ENCODE data around the gene AKNA. TPM values are rescaled to one million over a fixed set of nuclear protein-coding genes. Genes with fewer than 3 reads are reported as not detected.

The AKNA gene
- total RNA-seq, 1 donor from 2014 or later: 14.6 TPM

- TF ChIP-seq CTCF (conservative IDR thresholded peaks at IDR 0.05; ENCODE audit: low read depth, low read length): no peak
- no peak overlapping the region for H3K4me3 ChIP-seq (ENCODE audit: low read depth, low read length)
- DNase-seq (ENCODE audit: low read depth): no peak
Measured at GRCh38 chr9:114341991-114342390, 45.8 kb downstream of the AKNA start.

GRCh38 chr9:114341152-114341830, 46.5 kb downstream of the AKNA start:
- DNase-seq (ENCODE audit: low read depth): no peak
- TF ChIP-seq CTCF (conservative IDR thresholded peaks at IDR 0.05; ENCODE audit: low read depth, low read length): no peak
- no peak overlapping the region for H3K4me3 ChIP-seq (ENCODE audit: low read depth, low read length)

DNA sequence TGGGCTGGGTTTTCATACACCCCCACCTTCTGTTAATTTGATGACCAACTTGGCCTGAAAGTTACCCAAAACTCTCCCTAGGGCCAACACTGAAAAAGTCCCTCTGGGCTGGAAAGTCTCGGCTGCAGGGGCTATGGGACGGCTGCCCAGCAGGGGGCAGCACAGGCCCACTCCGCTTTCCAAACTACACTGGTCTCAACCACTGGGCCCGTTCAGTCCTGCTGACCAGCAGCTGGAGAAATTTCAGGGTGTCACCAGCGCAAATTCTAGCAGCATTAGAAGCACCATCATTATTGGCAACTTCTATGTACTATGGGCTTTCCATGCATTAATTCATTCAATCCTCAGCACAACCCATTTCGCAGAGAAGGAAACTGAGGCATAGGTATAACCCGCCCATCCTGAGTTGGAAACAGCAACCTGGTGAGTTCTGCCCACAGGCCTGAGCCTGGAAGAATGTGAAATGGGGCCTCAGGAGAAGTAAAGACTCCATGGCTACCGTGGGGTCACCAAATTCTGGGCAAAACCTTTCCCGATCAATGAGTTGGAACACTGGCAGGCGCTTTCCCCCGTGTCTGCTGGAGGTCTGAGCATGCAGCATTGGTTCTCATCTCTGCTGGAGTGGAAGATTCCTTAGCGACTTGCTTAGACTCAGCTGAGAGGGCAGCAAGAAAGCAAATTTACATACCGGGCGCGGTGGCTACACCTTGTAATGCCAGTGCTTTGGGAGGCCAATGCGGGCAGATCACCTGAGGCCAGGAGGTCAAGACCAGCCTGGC, 48.5 kb downstream of the AKNA start:
- DNase-seq (ENCODE audit: low read depth): no peak
- peak; percentile 98 for TF ChIP-seq CTCF (conservative IDR thresholded peaks at IDR 0.05; ENCODE audit: low read depth, low read length)
- no peak overlapping the region for H3K4me3 ChIP-seq (ENCODE audit: low read depth, low read length)

DNA sequence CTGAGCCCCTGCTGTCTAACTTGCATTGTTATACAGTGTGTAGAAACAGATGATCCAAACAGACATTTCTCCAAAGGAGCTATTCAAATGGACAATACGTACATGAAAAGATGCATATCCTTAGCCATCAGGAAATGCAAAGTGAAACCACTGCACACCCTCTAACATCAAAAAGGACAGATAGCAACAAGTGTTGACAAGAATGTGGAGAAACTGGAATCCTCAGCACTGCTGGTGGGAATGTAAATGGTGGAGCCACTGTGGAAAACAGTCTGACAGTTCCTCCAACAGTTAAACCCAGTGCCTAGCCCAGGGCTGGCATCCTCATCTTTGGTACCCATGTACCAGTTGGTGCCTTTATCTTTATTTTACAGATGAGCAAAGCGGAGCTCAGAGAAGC, 49.6 kb downstream of the AKNA start:
- DNase-seq (ENCODE audit: low read depth): no peak
- no peak overlapping the region for H3K4me3 ChIP-seq (ENCODE audit: low read depth, low read length)
- TF ChIP-seq CTCF (conservative IDR thresholded peaks at IDR 0.05; ENCODE audit: low read depth, low read length): no peak

- no peak for DNase-seq (ENCODE audit: low read depth)
- no peak overlapping the region for H3K4me3 ChIP-seq (ENCODE audit: low read depth, low read length)
- TF ChIP-seq CTCF (conservative IDR thresholded peaks at IDR 0.05; ENCODE audit: low read depth, low read length): no peak
Measured at GRCh38 chr9:114336699-114337395, 50.9 kb downstream of the AKNA start.

- TF ChIP-seq CTCF (conservative IDR thresholded peaks at IDR 0.05; ENCODE audit: low read depth, low read length): no peak
- no peak for DNase-seq (ENCODE audit: low read depth)
- H3K4me3 ChIP-seq (ENCODE audit: low read depth, low read length): no peak overlapping the region
Measured at GRCh38 chr9:114336157-114336556, 51.6 kb downstream of the AKNA start.

Measured in epithelial cell of proximal tubule (primary cell).